HG03060 (cell line): ENCODE measurements around the gene PREX1.

Experiments
- ATAC-seq: cut with Tn5 transposase; IDR thresholded peaks from one replicate; pipeline ENCODE4 v1.9.1; 2021; ENCODE audit warnings: low read depth, moderate number of reproducible peaks; ENCODE audit not compliant: unreplicated experiment

The PREX1 gene

DNA sequence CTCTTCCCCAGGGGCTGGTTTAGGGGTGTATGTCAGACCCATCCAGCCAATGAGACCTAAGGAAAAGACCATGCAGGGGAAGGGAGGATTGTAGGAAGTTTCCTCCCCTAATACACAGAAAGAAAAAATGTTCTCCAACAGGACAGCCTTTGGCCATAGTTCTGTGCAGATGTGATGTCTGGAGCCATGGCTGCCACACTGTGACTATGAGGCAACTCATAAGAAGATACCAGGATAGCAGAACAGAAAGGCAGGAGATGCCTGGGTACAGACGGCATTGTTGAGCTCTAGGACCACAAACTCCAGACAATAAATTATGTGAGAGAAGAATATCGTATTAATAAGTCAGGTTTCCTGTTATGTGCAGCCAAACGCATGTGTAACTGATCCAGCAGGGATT lies 156.7 kb downstream of the PREX1 start:
- ATAC-seq, result no peak

DNA sequence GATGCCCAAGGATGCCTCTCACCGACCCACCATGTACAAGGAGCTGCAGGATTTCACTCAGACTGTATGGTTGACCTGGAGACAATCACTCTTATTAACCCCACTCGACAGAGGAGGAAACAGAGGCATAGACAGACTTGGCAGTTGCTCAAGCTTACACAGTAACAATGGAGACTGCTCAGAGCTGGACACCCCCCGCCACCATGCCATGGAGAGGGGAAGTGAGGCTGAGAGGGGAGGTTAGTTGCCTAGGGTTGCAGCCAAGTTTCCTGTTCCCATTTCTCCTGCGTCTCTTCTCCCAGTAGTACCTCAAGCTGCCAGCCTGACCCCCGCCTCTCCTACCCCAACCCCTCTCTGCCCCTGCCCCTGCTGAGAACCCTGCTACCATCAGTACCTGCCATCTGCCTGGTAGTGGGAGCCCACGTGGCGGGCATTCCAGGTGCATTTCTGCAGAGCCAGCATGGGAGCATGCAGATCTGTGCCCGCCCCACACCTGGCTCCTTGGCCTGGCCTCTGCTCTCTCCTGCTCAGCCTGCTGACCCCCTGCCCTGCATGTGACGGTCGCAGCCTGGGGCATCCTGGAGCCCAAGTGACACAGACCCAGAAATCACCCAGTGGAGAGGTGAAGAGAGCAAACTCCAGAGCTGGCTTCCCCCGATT lies 157.7 kb downstream of the PREX1 start:
- ATAC-seq, result no peak

GRCh38 chr20:48668451-48668946 lies 159.3 kb downstream of the PREX1 start:
- ATAC-seq, result no peak

DNA sequence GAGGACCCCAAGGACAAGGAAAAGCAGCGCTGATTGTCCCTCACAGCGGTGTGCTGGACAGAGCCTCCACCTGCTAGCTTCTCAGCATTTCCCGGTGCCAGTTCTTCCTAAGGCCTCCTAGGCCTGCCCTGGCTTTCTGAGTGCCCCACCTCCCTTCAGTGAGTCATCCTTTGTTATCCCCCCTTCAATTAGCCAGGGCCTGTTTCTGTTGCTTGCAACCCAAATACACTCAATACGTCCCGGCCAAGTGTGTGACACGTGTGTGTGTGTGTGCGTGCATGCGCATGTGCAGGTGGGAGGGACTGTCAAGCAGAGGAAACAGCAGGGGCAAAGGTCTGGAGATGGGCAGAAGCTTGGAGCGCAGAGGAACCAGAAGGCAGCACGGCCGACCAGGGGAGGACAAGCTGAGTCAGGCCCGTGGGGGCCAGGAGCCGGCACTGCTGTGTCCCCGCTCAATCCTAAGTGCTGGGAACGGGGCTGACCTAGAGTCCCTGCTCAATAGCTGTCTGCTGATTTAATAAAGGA lies 159.8 kb downstream of the PREX1 start:
- ATAC-seq, result no peak

GRCh38 chr20:48667481-48667880 lies 160.3 kb downstream of the PREX1 start:
- ATAC-seq, result no peak

DNA sequence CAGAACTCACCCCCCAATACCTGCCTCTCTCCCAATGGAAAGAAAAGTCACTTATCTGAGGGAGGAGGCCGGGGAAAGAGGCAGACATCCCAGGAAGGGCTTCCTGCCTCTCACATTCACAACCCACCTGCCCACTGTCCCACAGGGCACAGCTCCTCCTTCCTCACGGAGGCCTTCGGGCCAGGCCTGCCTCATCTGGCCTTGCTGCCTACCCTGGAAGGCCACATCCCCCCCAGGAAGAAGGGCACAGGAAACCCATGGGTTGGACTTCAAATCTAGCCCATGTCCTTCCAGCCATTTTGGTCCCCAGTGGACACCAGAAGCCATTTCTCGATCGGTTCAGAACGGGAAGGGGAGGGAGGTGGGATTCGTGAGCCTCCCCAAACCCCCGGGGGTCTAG lies 162.0 kb downstream of the PREX1 start:
- ATAC-seq, result no peak

DNA sequence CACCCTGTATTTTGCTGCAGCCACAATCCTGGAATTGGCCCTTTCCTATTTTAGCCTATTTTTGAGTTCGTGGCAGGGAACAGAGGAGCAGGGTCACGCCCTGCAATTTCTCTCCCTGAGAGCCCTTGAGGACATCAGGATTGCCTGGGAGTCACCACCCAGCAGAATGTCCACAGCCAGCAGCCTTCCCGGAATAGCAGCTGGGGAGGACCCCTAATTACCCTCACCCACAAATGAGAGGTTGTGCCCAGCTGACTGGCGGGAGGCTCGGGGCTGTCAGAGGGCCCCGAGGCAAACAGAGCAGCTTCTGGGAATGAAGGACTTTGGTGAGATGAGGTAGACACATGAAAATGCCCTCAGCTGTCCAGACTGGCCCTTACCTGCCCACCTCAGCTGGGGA lies 165.1 kb downstream of the PREX1 start:
- no peak for ATAC-seq

GRCh38 chr20:48661575-48662455 lies 166.0 kb downstream of the PREX1 start:
- ATAC-seq, result no peak

DNA sequence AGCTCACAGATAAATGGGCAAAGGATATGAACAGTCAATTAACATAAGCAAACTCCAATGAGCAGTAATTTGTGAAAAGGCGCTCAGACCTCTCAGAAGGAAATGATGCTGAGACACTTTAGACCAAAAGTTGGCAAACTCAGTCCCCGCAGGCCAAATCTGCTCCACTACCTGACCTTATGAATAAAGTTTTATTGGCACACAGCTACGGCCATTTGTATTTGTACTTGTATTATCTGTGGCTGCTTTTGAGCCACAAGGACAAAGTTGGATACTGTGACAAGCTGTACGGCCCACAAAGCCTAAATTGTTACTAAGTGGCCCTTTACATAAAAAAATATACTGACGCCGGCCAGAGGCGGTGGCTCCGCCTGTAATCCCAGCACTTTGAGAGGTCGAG lies 167.0 kb downstream of the PREX1 start:
- no peak for ATAC-seq

- ATAC-seq, result no peak
These were observed 167.9 kb downstream of the PREX1 start for GRCh38 chr20:48659858-48660257.

- ATAC-seq, result no peak
These were observed 169.3 kb downstream of the PREX1 start for GRCh38 chr20:48658505-48658904.

GRCh38 chr20:48658198-48658476 lies 169.7 kb downstream of the PREX1 start:
- ATAC-seq, result no peak

DNA sequence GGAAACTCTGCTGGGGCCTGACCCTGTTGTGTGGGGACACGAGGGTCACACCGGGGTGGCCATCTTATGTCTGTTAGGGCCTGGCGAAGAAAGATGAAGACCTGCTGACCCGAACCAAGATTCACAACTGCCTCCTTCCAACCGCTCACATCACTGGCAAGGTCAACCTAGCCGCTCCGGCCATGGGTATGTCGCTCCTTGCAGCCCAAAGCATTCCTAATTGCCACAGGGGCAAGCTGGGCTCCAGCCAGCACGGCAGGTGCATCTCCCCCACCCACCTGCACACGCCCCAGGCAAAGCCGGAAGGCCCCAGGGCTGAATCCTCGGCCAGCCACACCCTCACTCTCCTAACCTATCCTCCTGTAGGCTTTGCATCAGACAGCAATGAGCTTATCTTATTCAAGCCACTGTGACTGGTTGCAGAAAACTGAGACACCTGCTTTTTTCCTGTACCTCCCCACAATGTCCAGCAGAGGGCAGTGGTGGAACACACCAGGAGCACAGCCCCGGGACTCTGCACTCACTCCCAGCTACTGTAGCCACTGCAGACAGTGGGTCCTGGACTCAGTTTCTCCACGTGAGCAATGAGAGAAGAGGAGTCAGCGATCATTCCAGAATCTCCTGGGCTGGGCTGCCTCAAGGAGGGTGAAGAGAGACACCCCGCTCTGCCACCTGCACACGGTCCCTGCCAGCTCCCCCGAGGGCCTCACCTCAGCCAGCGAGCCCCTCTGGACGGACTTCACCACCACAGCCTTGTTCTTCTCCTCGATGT lies 170.2 kb downstream of the PREX1 start:
- ATAC-seq, result no peak

DNA sequence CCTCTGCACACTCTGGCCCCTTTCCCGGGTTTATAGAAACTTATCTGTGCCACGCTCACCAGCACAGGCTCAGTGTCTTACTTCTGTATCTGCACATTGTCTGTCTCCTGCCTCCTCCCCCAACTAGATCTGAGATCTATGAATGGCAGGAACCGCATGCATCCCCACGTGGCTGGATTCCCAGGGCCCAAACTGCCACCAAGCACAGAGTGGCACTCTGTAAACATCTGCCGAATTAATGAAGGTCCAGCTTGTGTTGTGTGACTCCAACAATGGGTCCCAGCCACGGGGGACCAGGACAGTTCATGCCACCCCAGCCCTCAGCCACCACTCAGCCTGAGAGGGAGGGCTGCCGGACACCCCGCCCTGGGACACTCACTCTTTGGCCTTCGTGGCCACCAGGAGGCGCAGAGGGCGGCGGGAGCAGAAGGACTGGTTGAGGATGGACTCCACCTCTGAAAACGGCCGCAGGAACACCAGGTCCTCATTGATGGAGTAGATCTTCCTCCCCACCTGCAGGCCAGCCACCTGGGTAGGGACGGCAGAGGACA lies 171.1 kb downstream of the PREX1 start:
- no peak for ATAC-seq

GRCh38 chr20:48656137-48656536 lies 171.7 kb downstream of the PREX1 start:
- no peak for ATAC-seq

- no peak for ATAC-seq
These were observed 174.1 kb downstream of the PREX1 start for GRCh38 chr20:48653706-48654051.

GRCh38 chr20:48652961-48653705 lies 174.7 kb downstream of the PREX1 start:
- ATAC-seq, result no peak

GRCh38 chr20:48651960-48652359 lies 175.8 kb downstream of the PREX1 start:
- ATAC-seq, result no peak

GRCh38 chr20:48651271-48651670 lies 176.5 kb downstream of the PREX1 start:
- no peak for ATAC-seq

DNA sequence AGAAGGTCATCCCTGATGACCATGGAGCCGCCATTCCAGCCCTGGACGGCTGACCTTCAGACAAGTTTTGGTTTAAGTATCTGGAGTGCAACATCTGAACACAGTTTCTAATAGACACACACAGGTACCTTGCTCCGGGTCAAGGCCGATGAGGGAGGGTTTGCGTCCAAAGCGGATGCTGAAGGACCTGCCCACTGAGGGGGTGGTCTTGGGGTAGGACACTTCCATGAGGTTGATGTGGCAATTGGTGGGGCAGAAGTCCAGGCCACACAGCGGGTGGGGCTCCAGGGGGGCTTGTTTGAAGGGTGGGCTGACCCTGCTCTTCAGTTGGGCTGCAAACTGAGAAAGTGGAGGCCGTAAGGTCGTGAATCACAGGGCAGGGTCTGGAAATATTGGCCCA lies 177.9 kb downstream of the PREX1 start:
- ATAC-seq, result no peak
